GM21381 (cell line): ENCODE results near the gene NGB.

Experiments used
- ATAC-seq: cut with Tn5 transposase; IDR thresholded peaks from one replicate; pipeline ENCODE4 v1.9.1; 2021; ENCODE audit warnings: mild to moderate bottlenecking, moderate library complexity; ENCODE audit not compliant: unreplicated experiment

NGB gene

DNA sequence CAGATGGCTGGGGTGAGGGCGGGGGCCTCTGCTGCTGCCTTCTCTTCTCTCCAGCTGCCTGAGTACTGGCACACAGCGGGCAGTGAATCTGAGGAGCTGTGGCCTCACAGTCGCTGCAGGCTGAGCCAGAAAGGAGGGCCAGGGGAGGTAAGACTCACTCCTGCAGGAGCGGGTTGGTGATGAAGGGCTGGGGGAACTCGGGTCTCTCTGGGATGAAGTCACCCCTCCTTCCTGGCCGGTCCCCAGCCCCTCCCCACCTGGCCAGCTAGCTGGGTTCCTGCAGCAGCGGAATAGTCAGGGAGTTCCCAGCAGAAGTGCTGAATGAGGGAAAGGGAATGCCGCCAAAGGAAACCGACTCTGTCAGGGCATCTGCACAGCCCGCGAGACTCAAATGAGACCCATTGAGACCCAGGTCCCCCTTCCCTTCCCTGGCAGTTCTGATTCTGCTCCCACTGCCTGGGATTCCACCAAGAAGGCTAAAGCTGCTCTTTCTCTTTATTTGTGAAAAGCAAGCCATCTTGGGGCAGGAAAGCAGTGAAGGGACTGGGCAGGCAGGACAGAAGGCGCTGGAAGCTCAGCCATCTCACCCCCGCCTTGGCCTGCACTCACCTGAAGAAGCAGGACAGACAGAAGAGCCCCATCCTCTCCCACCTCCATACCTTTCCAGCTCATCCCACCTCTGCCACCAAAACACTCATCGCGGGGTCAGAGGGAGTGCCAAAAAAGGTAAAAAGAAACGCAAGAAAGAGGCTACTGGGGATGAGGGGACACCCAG lies 5.3 kb downstream of the NGB start:
- no peak for ATAC-seq

DNA sequence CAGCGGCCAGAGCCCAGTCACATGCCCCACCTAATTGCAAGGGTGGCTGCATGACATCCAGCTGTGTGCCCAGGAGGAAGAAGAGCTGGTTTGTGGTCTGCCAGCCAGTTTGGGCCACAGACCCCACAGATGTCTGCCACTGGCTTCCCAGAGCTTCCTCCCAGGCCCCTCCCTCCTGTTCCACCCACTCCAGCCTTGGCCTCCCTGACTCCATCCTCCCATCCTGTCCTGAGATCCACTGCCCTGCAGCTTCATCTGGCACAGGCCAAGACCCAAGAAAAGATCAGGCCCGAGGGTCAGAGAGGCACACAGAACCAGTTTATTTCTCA lies 5.9 kb downstream of the NGB start:
- ATAC-seq, result no peak

DNA sequence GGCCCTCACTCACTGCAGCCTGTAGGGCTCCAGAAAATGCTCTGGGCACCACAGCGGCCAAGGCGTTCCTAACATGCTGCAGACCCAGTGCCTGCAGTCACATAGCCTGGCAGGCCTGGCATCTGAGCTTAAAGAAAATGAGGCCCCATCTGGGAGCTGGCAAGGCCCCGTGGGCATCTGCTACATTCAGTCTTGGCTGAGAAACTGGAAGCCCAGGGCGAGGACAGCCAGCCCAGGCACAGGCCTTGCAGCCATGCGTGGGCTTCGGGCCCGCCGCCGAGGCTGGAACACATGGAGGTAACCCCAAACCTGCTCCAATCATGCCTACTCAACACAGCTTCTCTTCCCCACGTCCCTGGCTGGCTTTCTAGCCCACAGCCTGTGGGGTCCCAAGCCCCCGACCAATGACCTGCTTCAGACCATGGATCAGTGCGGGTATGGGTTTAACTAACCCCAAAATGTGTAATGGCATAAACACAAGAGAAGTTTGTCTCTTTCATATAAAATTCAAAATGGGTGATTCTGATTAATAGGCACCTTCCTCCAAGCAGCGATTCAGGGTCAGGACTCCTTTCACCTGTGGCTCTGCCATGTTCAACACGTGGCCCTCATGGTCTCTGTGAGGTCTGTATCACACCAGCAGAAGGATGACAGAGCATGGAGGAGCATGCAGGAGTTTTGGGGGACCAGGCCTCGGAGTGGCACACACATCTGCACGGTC lies 6.4 kb downstream of the NGB start:
- ATAC-seq, result no peak

DNA sequence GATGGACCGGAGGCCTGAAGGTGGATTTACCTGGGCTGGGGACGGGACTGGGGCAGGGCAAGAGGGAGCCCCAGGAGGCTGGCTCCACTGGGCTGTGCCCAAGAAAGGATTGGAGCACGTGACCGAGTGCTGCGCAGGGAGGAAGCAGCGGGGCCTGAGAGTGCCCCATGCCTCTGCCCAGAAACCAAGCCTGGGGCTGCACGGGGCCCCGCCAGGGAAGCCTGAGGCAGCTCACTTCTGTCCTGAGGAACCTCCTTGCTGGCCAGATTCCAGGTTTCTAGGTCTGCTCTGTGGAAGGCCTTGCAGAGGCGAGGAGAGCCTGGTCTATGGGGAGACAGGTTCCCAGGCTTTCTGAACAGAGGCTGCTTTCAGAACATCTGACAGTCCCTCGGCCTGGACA lies 10.4 kb downstream of the NGB start:
- no peak for ATAC-seq

DNA sequence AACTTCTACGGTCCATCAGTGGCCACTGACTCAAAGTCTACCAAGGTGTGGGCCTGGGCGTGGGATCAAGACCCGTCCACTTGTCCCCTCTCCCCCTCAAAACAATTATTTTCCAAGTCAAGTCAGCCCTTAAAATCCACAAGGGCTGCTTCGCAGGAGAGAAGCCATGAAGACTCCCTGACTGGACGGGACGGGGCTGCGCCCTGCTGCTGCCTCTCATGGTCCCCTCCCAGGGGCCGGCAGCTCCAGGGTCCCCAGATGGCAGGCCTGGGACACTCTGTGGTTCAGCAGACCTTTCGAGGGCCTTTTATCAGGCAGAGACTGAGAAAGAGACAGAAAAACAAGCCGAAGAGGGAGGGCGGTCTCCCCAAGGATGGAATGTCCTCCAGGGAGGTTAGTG lies 10.8 kb downstream of the NGB start:
- ATAC-seq, result no peak

DNA sequence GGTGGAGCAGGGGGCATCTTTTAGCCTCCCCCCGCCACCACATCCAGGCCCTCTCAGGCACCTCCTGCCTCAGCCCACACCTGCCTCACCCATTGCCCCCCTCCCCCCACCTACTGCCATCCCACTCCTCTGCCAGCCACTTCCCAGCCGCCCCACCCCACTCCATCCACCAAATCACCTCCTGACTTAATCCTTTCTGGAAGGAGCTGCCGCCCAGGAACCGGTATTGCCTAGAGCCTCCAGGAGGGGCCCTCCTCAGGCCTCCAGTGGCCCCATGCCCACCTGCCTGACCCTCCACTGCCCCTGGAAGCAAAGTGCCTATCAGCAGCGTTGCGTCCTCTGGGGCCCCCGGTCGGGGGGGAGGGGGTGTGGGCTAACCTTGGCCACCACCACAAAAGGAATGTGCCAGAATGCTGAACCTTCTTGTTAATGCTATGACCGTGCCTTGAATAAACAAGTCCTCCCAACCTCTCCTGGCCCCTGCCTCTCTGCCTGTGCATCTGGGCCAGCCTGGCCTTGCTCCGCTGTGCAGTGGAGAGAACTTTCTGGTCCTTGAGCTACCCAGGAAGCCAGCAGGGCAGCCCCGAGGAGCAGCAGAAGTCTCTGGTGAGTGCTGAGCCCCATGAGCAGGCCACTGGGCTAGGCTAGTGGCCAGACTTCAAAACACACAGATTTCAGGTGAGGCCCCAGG lies 11.8 kb downstream of the NGB start:
- no peak for ATAC-seq

DNA sequence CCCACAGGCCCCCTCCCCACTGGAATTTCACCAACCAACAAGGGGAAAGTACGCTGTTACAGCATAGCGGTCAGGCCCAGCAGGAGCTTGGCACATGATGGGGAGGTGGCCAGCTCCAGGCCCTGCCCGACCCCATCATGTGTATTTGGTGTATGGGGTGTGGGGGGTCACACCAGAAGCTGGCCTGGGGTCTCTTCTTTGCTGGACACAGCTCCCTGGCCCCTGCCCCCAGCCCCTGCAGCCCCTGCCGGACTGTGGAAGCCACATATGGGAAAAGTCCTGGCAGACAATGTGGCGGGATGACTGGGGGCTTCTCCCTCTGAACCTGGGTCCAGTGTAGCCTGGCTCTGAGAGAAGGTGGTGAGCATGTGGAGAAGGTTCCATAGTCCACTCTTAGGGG lies 12.4 kb downstream of the NGB start:
- no peak for ATAC-seq

DNA sequence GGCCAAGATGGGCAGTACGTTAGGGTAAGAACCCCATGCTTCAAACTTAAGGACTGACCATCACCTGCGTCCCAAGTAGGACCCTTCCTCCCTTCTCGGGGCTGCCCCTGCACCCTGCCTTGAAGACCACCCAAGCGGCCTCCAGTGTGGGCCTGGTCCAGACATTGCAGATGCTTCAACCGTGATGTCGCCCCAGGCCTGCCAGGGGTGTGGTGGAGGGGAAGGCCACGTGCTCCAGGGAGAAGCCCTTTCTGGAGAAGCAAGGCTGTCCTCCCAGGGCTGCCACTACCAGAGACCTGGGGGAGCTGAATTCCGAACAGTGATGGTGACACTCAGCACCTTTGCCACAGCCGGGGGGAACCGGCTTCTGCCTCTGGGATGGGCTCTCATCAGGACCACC lies 13.3 kb downstream of the NGB start:
- ATAC-seq, result no peak

DNA sequence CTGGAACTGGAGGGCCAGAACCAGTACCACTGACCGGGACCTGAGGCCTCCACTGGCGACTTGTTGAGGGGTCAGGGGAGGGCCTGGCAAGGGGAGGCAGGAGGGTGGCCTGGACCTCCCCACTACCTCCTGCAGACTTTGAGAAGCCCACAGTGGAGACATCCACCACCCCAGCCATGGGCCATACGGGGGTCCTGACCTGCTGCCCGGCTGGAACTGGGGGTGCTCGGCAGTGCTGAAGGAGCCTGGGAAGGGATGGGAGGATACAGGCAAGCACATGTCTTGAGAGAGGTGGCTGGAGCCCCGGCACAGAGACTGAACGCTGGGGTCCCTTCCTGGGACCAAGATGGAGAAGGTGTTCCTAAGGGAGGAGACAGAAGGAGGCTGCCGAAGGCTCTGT lies 14.3 kb downstream of the NGB start:
- no peak for ATAC-seq

DNA sequence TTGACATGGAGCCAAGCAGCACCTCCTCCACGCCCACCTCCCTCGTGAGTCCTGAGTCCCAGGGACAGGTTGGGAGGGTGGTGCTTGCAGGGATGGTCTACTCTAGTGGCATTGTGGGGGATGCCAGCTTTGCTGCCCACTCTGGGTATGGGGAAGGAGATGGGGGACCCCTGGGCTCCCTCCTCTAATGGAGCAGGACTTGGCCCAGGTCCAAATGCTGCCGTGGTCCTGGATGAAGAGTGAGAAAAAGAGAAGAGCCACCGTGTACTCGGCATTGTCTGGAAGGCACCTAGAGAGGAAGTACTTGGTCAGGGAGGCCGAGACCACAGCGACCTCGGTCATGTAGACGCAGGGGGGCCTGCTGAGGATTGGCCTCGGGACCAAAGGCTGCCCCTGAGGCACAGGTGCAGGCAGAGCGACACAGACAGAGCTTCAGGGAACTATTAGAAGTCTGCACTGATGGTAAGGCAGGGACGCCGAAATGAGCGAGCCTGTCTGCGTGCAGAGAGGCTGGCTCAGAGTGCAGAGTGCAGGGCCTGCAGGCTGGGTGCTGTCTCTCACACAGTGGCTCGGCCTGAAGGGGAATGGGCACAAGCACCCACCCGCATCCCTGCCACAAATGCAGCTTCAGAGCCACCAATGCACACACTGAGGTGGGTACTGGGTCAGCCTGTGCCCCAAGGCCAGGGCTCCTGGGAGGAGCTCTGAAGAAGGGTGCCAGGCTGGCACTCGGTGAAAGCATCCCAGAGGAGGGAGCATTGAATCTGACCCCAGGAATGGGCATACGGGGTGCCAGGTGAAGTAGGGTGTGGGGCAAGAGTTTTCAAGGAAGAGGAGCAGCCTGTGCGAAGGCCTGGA lies 17.4 kb downstream of the NGB start:
- ATAC-seq, result no peak

DNA sequence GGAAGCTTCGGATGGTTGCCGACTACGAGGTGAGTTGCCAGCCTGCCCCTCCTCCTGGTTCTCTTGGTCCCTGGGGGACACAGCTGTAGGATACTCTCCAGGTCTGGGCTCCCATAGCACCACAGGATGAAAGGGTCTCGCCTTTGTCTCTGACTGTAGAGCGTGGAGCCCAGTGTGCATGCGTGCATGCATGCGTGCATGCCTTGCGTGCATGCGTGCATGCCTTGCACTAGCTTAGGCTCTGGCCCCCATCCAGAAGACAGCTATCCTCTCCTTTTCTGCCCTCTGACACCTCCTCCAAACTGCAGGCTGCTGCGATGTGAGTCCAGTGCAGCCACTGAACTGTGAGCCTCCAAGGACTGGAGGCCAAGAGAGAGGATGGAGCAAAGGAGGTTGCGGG lies 19.1 kb downstream of the NGB start:
- no peak for ATAC-seq

DNA sequence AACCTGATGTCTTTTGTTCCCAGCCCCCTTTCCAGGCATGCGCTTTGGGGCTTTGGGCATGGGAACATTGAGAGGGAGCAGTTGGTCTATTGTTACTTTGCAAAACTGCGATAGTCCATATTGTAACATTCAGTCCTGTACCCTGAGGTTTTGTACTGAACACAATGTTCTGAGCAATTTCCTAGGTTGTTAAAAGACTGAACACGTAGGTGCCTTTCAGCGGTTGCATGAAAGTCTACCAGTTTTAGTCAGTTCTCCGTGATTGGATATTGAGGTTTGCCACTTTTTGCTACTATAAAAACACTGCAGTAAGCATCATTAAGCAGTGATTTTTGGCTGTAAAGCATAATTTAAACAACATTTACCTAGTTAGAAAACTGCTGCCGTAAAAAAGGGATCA lies 20.1 kb downstream of the NGB start:
- no peak for ATAC-seq

DNA sequence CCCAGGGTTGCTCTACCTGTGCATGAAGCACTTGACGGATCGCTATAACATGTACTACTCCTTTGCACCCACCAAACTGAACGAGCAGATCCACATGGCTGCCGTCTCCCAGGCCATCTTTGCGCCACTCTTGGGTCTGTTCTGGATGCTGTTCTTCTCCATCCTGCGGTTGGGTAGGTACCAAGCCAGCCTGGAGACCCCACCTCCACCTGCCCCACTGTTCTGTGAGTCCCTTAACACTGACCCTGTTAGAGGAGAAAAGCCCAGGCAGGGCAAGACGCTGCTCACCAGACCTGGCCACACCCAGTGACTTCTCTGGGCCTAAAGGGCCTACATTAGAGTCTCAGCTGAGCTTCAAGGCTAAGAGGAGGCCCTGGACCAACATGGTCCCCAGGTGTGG lies 21.7 kb downstream of the NGB start:
- no peak for ATAC-seq

DNA sequence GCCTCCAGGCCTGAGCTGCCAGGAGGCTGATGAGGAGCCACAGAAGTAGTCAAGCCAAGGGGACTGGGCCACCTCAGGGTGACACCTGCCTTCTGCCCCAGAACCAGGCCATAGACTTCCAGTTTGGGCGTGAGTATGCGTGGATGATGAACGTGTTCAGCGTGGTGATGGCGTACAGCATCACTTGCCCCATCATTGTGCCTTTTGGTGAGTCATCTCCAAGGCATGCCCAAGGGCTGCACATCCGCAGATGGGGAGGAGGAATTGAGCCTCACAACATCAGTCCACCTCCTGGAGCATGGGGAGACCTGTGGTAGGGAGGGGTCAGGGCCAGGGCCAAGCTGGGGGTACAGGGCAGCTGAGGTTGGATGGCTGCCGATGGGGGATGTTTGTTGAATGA lies 22.3 kb downstream of the NGB start:
- no peak for ATAC-seq

DNA sequence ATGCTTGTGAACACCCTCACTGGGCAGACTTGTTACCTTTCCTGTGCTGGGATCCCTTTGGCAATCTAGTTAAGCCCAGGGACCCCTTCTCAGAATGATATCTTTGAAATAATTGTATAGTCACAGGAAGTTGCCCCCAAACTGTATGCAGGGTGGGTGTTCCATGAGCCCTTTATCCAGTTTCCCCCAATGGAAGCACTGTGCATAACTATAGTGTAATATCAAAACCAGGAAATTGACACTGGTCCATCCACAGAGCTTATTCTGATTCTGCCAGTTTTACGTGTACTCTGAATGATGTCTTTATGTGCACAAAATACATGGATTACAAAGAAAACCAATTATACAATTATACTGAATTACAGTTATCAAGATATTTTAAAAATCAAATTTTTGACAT lies 24.2 kb downstream of the NGB start:
- no peak for ATAC-seq

DNA sequence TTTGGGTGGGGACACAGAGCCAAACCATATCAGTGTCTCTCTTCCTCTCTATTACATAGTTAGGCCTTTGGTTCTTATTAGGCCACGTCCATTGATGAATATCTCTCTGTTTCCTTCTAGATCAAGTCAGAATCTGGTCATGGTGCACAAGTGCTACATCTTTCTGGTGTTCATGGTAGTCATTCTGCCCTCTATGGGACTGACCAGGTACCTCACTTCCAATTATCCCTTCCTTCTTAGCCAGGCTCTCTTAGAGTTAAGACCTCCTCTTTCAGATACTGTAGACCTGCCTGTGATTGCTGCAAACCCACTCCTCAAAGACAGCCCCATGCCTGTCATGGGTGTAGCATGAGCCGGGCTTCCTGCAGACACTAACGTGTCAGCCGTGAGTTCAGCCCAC lies 25.2 kb downstream of the NGB start:
- ATAC-seq, result no peak

DNA sequence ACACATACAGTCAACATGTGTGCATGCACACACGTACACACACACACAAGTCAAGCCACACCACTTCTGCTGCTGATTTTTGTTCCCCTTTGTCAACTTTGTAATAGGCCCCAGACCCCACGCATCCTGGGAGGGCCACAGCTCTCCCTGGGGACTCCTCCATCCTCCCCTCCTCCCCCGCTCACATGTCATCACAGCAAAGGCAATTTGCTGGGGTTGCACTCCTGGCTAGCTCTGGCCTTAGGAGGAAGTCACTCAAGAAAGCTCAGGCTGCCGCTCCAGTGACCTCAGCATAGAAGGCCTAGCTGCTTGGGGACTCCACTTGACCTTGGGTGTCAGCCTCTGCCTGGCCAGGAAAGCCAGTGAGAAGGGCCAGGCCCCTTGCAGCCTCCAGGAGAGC lies 27.2 kb downstream of the NGB start:
- ATAC-seq, result no peak

DNA sequence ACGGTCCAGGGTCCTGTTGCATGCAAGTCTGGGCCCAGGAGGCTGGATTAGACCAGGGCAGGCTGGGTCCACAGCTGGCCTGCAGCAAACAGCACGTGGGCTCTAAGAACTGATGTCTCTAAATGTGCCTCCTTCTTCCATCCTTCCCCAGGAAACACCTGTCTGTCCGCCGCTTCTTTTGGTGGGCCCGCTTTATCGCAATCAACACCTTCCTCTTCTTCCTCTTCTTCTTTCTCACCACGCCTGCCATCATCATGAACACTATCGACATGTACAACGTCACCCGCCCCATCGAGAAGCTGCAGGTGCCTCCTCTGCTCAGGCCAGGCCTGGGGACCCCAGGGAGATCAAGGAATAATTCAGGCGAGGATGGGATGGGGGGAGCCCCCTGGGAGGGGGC lies 28.3 kb downstream of the NGB start:
- ATAC-seq, result no peak

DNA sequence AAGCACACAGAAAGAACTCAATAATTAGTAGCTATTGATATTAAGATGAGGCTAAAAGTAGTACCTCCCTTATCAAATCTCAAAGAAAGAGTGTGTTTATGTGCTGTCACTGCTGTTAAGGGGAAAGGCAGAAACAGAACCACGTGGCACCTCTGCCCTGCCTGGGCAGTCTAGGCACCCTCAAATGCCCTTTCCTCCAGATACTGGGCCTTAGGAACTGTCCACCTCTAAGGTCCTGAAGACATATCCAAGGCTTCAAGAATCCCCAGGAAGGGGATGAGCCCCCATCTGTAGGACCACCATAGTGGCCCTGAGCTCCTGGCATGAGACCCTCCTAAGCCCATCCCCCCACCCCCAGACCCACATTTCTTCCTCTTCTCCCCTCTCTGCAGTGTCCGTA lies 29.1 kb downstream of the NGB start:
- ATAC-seq, result no peak

DNA sequence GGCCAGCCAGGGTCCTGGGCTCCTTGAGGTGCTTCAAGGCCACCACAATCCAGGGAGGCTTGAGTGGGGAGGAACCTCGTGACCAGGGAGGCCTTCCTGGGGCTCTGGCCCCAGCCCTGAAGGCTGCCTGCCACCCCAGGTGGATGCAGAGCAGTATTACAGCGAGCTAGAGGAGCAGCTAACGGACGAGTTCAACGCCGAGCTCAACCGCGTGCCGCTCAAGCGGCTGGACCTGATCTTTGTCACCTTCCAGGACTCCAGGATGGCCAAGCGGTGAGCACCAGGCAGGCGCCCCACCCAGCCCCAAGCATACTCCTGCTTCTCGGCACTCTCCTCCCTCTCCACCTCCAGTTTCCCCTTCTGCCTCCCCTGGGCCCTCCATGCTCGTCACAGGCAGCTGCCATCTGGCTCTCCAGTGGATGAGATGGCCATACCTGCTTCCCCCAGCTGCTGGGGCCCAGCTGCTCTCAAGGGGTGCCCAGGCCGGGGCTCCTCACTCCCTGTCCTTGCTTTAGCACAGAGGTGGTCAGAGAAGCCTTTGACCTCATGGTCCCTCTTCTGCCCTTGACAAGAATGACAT lies 30.6 kb downstream of the NGB start:
- no peak for ATAC-seq

DNA sequence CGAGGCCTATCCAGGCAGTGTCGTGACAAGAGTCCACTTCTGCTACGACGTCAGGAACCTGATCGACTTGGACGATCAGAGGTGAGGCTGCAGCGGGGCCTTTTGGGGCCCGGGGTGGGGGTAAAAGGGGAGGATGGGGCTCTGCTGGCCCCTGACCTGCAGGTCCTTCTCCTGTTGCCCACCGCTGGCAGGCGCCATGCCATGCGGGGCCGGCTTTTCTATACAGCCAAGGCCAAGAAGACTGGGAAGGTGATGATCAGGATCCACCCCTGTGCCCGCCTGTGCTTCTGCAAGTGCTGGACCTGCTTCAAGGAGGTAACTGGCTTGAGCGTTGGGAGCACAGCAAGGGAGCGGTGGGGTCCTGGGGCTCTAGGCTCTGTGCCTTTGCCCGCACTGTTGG lies 31.6 kb downstream of the NGB start:
- no peak for ATAC-seq
